ENCODE data around the gene LPCAT3.

LPCAT3 gene

GRCh38 chr12:6942331-6942665 is 76.0 kb downstream of the LPCAT3 start:
- Histone ChIP-seq H4K20me1 (ENCODE audit: control insufficient read depth, insufficient read depth, low read depth, low read length) (no peaks in the 10 kb centered on the region), H3K4me2 (ENCODE audit: low read length) (no peak overlapping the region), H3K4me3 (ENCODE audit: low read length) (no peak overlapping the region), H3K9me2 (replicated peaks; ENCODE audit: control insufficient read depth, low read length) (no peaks in the 10 kb centered on the region), H3K9me3 (ENCODE audit: control insufficient read depth, insufficient read depth, low read length) (no peaks in the 10 kb centered on the region), H3K79me2 (ENCODE audit: control insufficient read depth, low read length) (peaks cover 4% of the 10 kb centered on the region), H3F3A (ENCODE audit: control insufficient read depth, insufficient read depth) (peaks cover 13% of the 10 kb centered on the region), H3K4me1 (ENCODE audit: control insufficient read depth, low read length) (peaks cover 49% of the 10 kb centered on the region), H3K27me3 (ENCODE audit: control insufficient read depth, low read length) (no peaks in the 10 kb centered on the region), H3K36me3 (ENCODE audit: control insufficient read depth, low read length) (no peaks in the 10 kb centered on the region; the same call in 1 of the 2 replicates), H3K27ac (ENCODE audit: low read depth, low read length) (no peak overlapping the region)
- TF ChIP-seq CTCF (IDR thresholded peaks at IDR 0.05; ENCODE audit: low read depth, low read length, poor library complexity, severe bottlenecking) (no peak), EZH2phosphoT487 (IDR thresholded peaks at IDR 0.05; ENCODE audit: borderline replicate concordance, low read length) (no peak)

DNA sequence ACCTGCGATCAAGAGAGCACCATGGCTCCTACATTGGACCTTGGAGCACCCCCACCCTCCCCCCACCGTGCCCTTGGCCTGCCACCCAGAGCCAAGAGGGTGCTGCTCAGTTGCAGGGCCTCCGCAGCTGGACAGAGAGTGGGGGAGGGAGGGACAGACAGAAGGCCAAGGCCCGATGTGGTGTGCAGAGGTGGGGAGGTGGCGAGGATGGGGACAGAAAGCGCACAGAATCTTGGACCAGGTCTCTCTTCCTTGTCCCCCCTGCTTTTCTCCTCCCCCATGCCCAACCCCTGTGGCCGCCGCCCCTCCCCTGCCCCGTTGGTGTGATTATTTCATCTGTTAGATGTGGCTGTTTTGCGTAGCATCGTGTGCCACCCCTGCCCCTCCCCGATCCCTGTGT is 76.5 kb downstream of the LPCAT3 start:
- H3K27me3 ChIP-seq (ENCODE audit: control insufficient read depth, low read length) = no peaks in the 10 kb centered on the region
- no peaks in the 10 kb centered on the region for H3K9me2 ChIP-seq (replicated peaks; ENCODE audit: control insufficient read depth, low read length)
- peaks cover 9% of the 10 kb centered on the region for H3K79me2 ChIP-seq (ENCODE audit: control insufficient read depth, low read length)
- H3K36me3 ChIP-seq (ENCODE audit: control insufficient read depth, low read length) = no peaks in the 10 kb centered on the region; the same call in 1 of the 2 replicates
- TF ChIP-seq EZH2phosphoT487 (IDR thresholded peaks at IDR 0.05; ENCODE audit: borderline replicate concordance, low read length) (no peak), CTCF (IDR thresholded peaks at IDR 0.05; ENCODE audit: low read depth, low read length, poor library complexity, severe bottlenecking) (no peak)
- H3K27ac ChIP-seq (ENCODE audit: low read depth, low read length) = no peak overlapping the region
- H3K9me3 ChIP-seq (ENCODE audit: control insufficient read depth, insufficient read depth, low read length) = no peaks in the 10 kb centered on the region
- peaks cover 47% of the 10 kb centered on the region for H3K4me1 ChIP-seq (ENCODE audit: control insufficient read depth, low read length)
- peaks cover 10% of the 10 kb centered on the region for H3F3A ChIP-seq (ENCODE audit: control insufficient read depth, insufficient read depth)
- H3K4me2 ChIP-seq (ENCODE audit: low read length) = no peak overlapping the region
- H3K4me3 ChIP-seq (ENCODE audit: low read length) = no peak overlapping the region
- H4K20me1 ChIP-seq (ENCODE audit: control insufficient read depth, insufficient read depth, low read depth, low read length) = no peaks in the 10 kb centered on the region

GRCh38 chr12:6941267-6941666 is 77.0 kb downstream of the LPCAT3 start:
- Histone ChIP-seq H3K4me1 (ENCODE audit: control insufficient read depth, low read length) (peaks cover 47% of the 10 kb centered on the region), H3K4me2 (ENCODE audit: low read length) (no peak overlapping the region), H4K20me1 (ENCODE audit: control insufficient read depth, insufficient read depth, low read depth, low read length) (no peaks in the 10 kb centered on the region), H3K9me3 (ENCODE audit: control insufficient read depth, insufficient read depth, low read length) (no peaks in the 10 kb centered on the region), H3K4me3 (ENCODE audit: low read length) (no peak overlapping the region), H3K27ac (ENCODE audit: low read depth, low read length) (no peak overlapping the region), H3K27me3 (ENCODE audit: control insufficient read depth, low read length) (no peaks in the 10 kb centered on the region), H3K79me2 (ENCODE audit: control insufficient read depth, low read length) (peaks cover 14% of the 10 kb centered on the region), H3K9me2 (replicated peaks; ENCODE audit: control insufficient read depth, low read length) (no peaks in the 10 kb centered on the region), H3F3A (ENCODE audit: control insufficient read depth, insufficient read depth) (peaks cover 9% of the 10 kb centered on the region), H3K36me3 (ENCODE audit: control insufficient read depth, low read length) (no peaks in the 10 kb centered on the region; the same call in 1 of the 2 replicates)
- no peak for TF ChIP-seq EZH2phosphoT487 (IDR thresholded peaks at IDR 0.05; ENCODE audit: borderline replicate concordance, low read length)
- TF ChIP-seq CTCF (IDR thresholded peaks at IDR 0.05; ENCODE audit: low read depth, low read length, poor library complexity, severe bottlenecking) = no peak

DNA sequence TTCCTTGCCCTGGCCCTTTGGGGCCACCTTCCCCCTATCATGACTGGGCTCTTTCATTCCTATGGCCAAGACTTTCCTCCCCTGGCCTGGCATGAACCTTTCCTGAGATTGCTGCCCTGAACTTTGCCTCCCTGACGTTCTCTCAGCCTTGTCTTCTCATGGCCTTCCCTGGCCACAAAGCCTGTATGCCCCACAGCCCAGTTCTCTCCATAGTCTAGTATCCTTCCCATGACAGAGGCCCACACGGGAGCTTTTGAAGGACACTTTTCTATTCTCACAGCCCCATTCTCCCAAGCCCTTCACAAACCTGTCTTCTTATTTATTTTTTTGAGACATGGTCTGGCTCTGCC is 79.1 kb downstream of the LPCAT3 start:
- Histone ChIP-seq H3K27me3 (ENCODE audit: control insufficient read depth, low read length) (no peaks in the 10 kb centered on the region), H3K9me2 (replicated peaks; ENCODE audit: control insufficient read depth, low read length) (no peaks in the 10 kb centered on the region), H4K20me1 (ENCODE audit: control insufficient read depth, insufficient read depth, low read depth, low read length) (no peaks in the 10 kb centered on the region), H3K79me2 (ENCODE audit: control insufficient read depth, low read length) (peaks cover 14% of the 10 kb centered on the region), H3K4me3 (ENCODE audit: low read length) (no peak overlapping the region), H3K4me1 (ENCODE audit: control insufficient read depth, low read length) (peaks cover 32% of the 10 kb centered on the region), H3K4me2 (ENCODE audit: low read length) (no peak overlapping the region), H3K27ac (ENCODE audit: low read depth, low read length) (no peak overlapping the region), H3K36me3 (ENCODE audit: control insufficient read depth, low read length) (no peaks in the 10 kb centered on the region; the same call in none of the 2 replicates), H3K9me3 (ENCODE audit: control insufficient read depth, insufficient read depth, low read length) (no peaks in the 10 kb centered on the region), H3F3A (ENCODE audit: control insufficient read depth, insufficient read depth) (peaks cover 6% of the 10 kb centered on the region)
- TF ChIP-seq CTCF (IDR thresholded peaks at IDR 0.05; ENCODE audit: low read depth, low read length, poor library complexity, severe bottlenecking) (no peak), EZH2phosphoT487 (IDR thresholded peaks at IDR 0.05; ENCODE audit: borderline replicate concordance, low read length) (no peak)

Measured in DOHH2 (cell line).